H1 (cell line): Measurements from ENCODE around the gene ARSB. TPM values are rescaled to one million over a fixed set of nuclear protein-coding genes. Genes with fewer than 3 reads are reported as not detected.

Source experiments
- CTCF ChIA-PET: fragments of 300-600 bp; sonication (Branson Sonifier 250); formaldehyde crosslinking; loops from one replicate; lab custom pipeline; 2021; ENCODE audit not compliant: partially characterized antibody; lab: Charles Lee
- POLR2A ChIA-PET: fragments of 300-600 bp; sonication (Branson Sonifier 250); formaldehyde crosslinking; loops from one replicate; lab custom pipeline; 2021; ENCODE audit warnings: inconsistent platforms; ENCODE audit not compliant: partially characterized antibody; lab: Charles Lee
- DNase-seq, 2 experiments: peaks; one replicate each; pipeline versions ENCODE4 v3.0.0 to v3.0.0-alpha.2; 2010 to 2022; ENCODE audit warnings: low spot score in 2 of 2, low read depth in 1 of 2, mixed read lengths in 1 of 2
- FAIRE-seq: peaks from 2 replicates; lab custom pipeline; 2011; peaks lifted over from hg19 to GRCh38; lab: Jason Lieb, UNC
- H2AFZ ChIP-seq: 2 replicates; pipeline ENCODE4 v1.8.1; 2012; ENCODE audit warnings: low read length, inconsistent platforms
- H2AK5ac ChIP-seq: 2 replicates; pipeline ENCODE4 v1.6.1; 2013; ENCODE audit warnings: low read depth, low read length
- H2BK120ac ChIP-seq: replicated peaks from 2 replicates; pipeline ENCODE3; 2013; ENCODE audit warnings: low read depth, low read length, inconsistent platforms
- H2BK12ac ChIP-seq: 2 replicates; pipeline ENCODE4 v1.6.1; 2013; ENCODE audit warnings: low read depth, low read length
- H2BK15ac ChIP-seq: 2 replicates; pipeline ENCODE4 v1.6.1; 2013; ENCODE audit warnings: low read length
- H2BK20ac ChIP-seq: 2 replicates; pipeline ENCODE4 v1.6.1; 2013; ENCODE audit warnings: low read length
- H2BK5ac ChIP-seq: 2 replicates; pipeline ENCODE4 v1.6.1; 2013; ENCODE audit warnings: low read depth, low read length
- H3K14ac ChIP-seq: 2 replicates; pipeline ENCODE4 v1.6.1; 2013; ENCODE audit warnings: inconsistent platforms; ENCODE audit not compliant: insufficient read length
- H3K18ac ChIP-seq: 2 replicates; pipeline ENCODE4 v1.6.1; 2013; ENCODE audit warnings: low read length; ENCODE audit errors: extremely low read depth
- H3K23ac ChIP-seq: 2 replicates; pipeline ENCODE4 v1.6.1; 2013; ENCODE audit warnings: inconsistent platforms; ENCODE audit not compliant: insufficient read length
- H3K23me2 ChIP-seq: 2 replicates; pipeline ENCODE4 v1.6.1; 2013; ENCODE audit warnings: low read depth, low read length
- H3K27ac ChIP-seq: 2 replicates; pipeline ENCODE4 v1.6.1; 2011; ENCODE audit warnings: low read depth, low read length, inconsistent platforms
- H3K27me3 ChIP-seq, 4 experiments: replicated peaks in 1 of 4; 1 replicate in 1 of 4; 2 replicates in 3 of 4; pipeline versions ENCODE4 v1.6.1 to v1.8.1; 2011 to 2013; ENCODE audit warnings: low read length in 3 of 4, mild to moderate bottlenecking in 3 of 4, inconsistent platforms in 2 of 4, mixed read lengths in 2 of 4, moderate library complexity in 1 of 4; ENCODE audit not compliant: control insufficient read depth in 3 of 4, insufficient read depth in 3 of 4; ENCODE audit errors: extremely low read depth in 1 of 4
- H3K36me3 ChIP-seq, 4 experiments: 2 replicates each; pipeline versions ENCODE4 v1.6.1 to v1.8.1; 2011 to 2013; ENCODE audit warnings: mild to moderate bottlenecking in 4 of 4, low read length in 3 of 4, moderate library complexity in 2 of 4, control low read depth in 1 of 4, inconsistent platforms in 1 of 4; ENCODE audit not compliant: insufficient read depth in 4 of 4, control insufficient read depth in 2 of 4
- H3K4ac ChIP-seq: replicated peaks from 2 replicates; pipeline ENCODE3; 2013; ENCODE audit warnings: low read length, low read depth, mixed read lengths, inconsistent platforms; ENCODE audit not compliant: insufficient read length
- H3K4me1 ChIP-seq, 4 experiments: replicated peaks in 1 of 4; 1 replicate in 1 of 4; 2 replicates in 3 of 4; pipeline versions ENCODE4 v1.6.1 to v1.8.1; 2011 to 2013; ENCODE audit warnings: low read length in 3 of 4, inconsistent platforms in 2 of 4, mixed read lengths in 1 of 4; ENCODE audit not compliant: insufficient read depth in 4 of 4, control insufficient read depth in 3 of 4
- H3K4me2 ChIP-seq, 2 experiments: 2 replicates each; pipeline versions ENCODE4 v1.6.1 to v1.8.1; 2011 to 2013; ENCODE audit warnings: low read depth in 2 of 2, low read length in 2 of 2, control low read depth in 1 of 2, inconsistent platforms in 1 of 2, mild to moderate bottlenecking in 1 of 2; ENCODE audit not compliant: insufficient read depth in 1 of 2
- H3K4me3 ChIP-seq, 4 experiments: fragments of 200-600, 300-600 bp in 1 of 4; sonication (generic), shearing (Covaris generic), sonication (Bioruptor Twin) in 1 of 4; 2 replicates each; pipeline versions ENCODE4 v1.5.1 to v1.8.1; 2011 to 2016; ENCODE audit warnings: low read length in 4 of 4, low read depth in 3 of 4, control low read depth in 2 of 4, inconsistent platforms in 2 of 4, mild to moderate bottlenecking in 2 of 4, mixed read lengths in 1 of 4, moderate library complexity in 1 of 4; ENCODE audit not compliant: insufficient read depth in 2 of 4; ENCODE audit errors: extremely low read depth in 1 of 4
- H3K56ac ChIP-seq: replicated peaks from 2 replicates; pipeline ENCODE3; 2013; ENCODE audit warnings: low read depth, mild to moderate bottlenecking, mixed read lengths, low read length, inconsistent platforms; ENCODE audit not compliant: insufficient read length
- H3K79me1 ChIP-seq: 2 replicates; pipeline ENCODE4 v1.6.1; 2013; ENCODE audit warnings: low read depth, low read length, control low read depth
- H3K79me2 ChIP-seq, 2 experiments: 2 replicates each; pipeline versions ENCODE4 v1.6.1 to v1.8.1; 2012 to 2013; ENCODE audit warnings: low read length in 2 of 2, mild to moderate bottlenecking in 2 of 2, inconsistent platforms in 1 of 2; ENCODE audit not compliant: insufficient read depth in 2 of 2, control insufficient read depth in 1 of 2
- H3K9ac ChIP-seq, 4 experiments: replicated peaks in 1 of 4; 1 replicate in 1 of 4; 2 replicates in 3 of 4; pipeline versions ENCODE4 v1.6.1 to v1.8.1; 2011 to 2013; ENCODE audit warnings: low read depth in 3 of 4, low read length in 3 of 4, control low read depth in 2 of 4, mild to moderate bottlenecking in 2 of 4, moderate library complexity in 2 of 4, inconsistent platforms in 1 of 4; ENCODE audit errors: extremely low read depth in 1 of 4
- H3K9me3 ChIP-seq, 2 experiments: 2 replicates each; pipeline versions ENCODE4 v1.6.1 to v1.8.1; 2012 to 2013; ENCODE audit warnings: mild to moderate bottlenecking in 2 of 2, moderate library complexity in 2 of 2, control low read depth in 1 of 2, inconsistent platforms in 1 of 2, low read depth in 1 of 2, low read length in 1 of 2, mixed read lengths in 1 of 2; ENCODE audit not compliant: insufficient read depth in 2 of 2
- H4K20me1 ChIP-seq, 2 experiments: replicated peaks in 1 of 2; 2 replicates each; pipeline versions ENCODE3 to v1.8.1; 2011 to 2013; ENCODE audit warnings: inconsistent platforms in 2 of 2, low read length in 2 of 2, mild to moderate bottlenecking in 1 of 2; ENCODE audit not compliant: insufficient read depth in 2 of 2, control insufficient read depth in 1 of 2
- H4K5ac ChIP-seq: 2 replicates; pipeline ENCODE4 v1.6.1; 2013; ENCODE audit warnings: low read length, low read depth, mixed read lengths, inconsistent platforms; ENCODE audit not compliant: insufficient read length
- H4K8ac ChIP-seq: 2 replicates; pipeline ENCODE4 v1.8.0; 2013; ENCODE audit warnings: mild to moderate bottlenecking, moderate library complexity, low read length, inconsistent platforms; ENCODE audit not compliant: insufficient read depth; ENCODE audit errors: extremely low read depth
- H4K91ac ChIP-seq: replicated peaks from 2 replicates; pipeline ENCODE3; 2013; ENCODE audit warnings: low read length, mixed read lengths, inconsistent platforms; ENCODE audit not compliant: insufficient read length
- ATF2 ChIP-seq: IDR thresholded peaks from 2 replicates; pipeline ENCODE4 v1.6.1; 2012; ENCODE audit warnings: low read length, inconsistent platforms
- BACH1 ChIP-seq: IDR thresholded peaks from 2 replicates; pipeline ENCODE4 v1.6.1; 2012; ENCODE audit warnings: low read length, improper control_type of control experiment
- CBX8 ChIP-seq: fragments of 300-800, 300-1000 bp; sonication (generic); IDR thresholded peaks from 2 replicates; pipeline ENCODE4 v1.7.1; 2016; ENCODE audit warnings: low read depth, low read length, borderline replicate concordance
- CREB1 ChIP-seq: IDR thresholded peaks from 2 replicates; pipeline ENCODE4 v1.6.1; 2012; ENCODE audit warnings: inconsistent platforms
- EP300 ChIP-seq, 2 experiments: IDR thresholded peaks; 1 replicate in 1 of 2; 2 replicates in 1 of 2; pipeline ENCODE4 v1.6.1; 2011 to 2012; ENCODE audit warnings: low read depth in 2 of 2, low read length in 2 of 2, mild to moderate bottlenecking in 2 of 2, borderline replicate concordance in 1 of 2, inconsistent platforms in 1 of 2, moderate library complexity in 1 of 2
- HDAC2 ChIP-seq, 2 experiments: fragments of 300-600 bp in 1 of 2; sonication (generic) in 1 of 2; IDR thresholded peaks; 2 replicates each; pipeline ENCODE4 v1.6.1; 2011 to 2012; ENCODE audit warnings: low read depth in 2 of 2, low read length in 2 of 2, mild to moderate bottlenecking in 2 of 2, moderate library complexity in 2 of 2, borderline replicate concordance in 1 of 2, inconsistent platforms in 1 of 2
- KDM1A ChIP-seq: fragments of 200-600, 300-600 bp; sonication (generic); IDR thresholded peaks from 2 replicates; pipeline ENCODE4 v1.7.1; 2016; ENCODE audit warnings: mild to moderate bottlenecking, low read length, borderline replicate concordance
- SIRT6 ChIP-seq: IDR thresholded peaks from one replicate; pipeline ENCODE4 v1.7.1; 2012; ENCODE audit warnings: low read length, inconsistent platforms
- SP2 ChIP-seq: IDR thresholded peaks from 2 replicates; pipeline ENCODE4 v1.6.1; 2012; ENCODE audit warnings: mild to moderate bottlenecking, low read length, inconsistent platforms
- TAF1 ChIP-seq: IDR thresholded peaks from 2 replicates; pipeline ENCODE4 v1.6.1; 2011; ENCODE audit warnings: mild to moderate bottlenecking, low read depth, low read length
- TAF7 ChIP-seq: optimal IDR thresholded peaks from 2 replicates; pipeline ENCODE3; 2011; ENCODE audit warnings: low read depth, mild to moderate bottlenecking, inconsistent platforms, low read length, moderate library complexity, borderline replicate concordance
- TBP ChIP-seq: IDR thresholded peaks from 2 replicates; pipeline ENCODE4 v1.6.1; 2011; ENCODE audit warnings: low read depth, low read length, improper control_type of control experiment
- WGBS, 2 experiments: shearing (Covaris generic) in 1 of 2; methylation state at CpG; one replicate each; pipeline versions ENCODE4 v1.1.6 to v1.1.7; 2013 to 2015; ENCODE audit warnings: low lambda C conversion rate in 2 of 2, mixed read lengths in 2 of 2, inconsistent platforms in 1 of 2, low coverage in 1 of 2, missing lambda C conversion rate in 1 of 2; ENCODE audit not compliant: insufficient replicate concordance in 2 of 2, insufficient coverage in 1 of 2, insufficient read length in 1 of 2; ENCODE audit errors: extremely low coverage in 1 of 2, missing lambda C conversion rate in 1 of 2; 5-methylcytosine and 5-hydroxymethylcytosine counted together
- polyA plus RNA-seq, 7 experiments: library from polyadenylated mRNA; depleted of rRNA in 3 of 7; stranded (reverse) in 5 of 7; unstranded in 2 of 7; fragments of >200 nt in 5 of 7; fragments of 200-250 nt in 2 of 7; gene quantifications; 1 replicate in 5 of 7; 2 replicates in 1 of 7; 4 replicates in 1 of 7; pipeline versions ENCODE4 v1.2.1 to v1.2.3, GENCODE V29; 2011 to 2013; ENCODE audit warnings: missing spikeins in 2 of 7, mixed read lengths in 2 of 7
- total RNA-seq: library from RNA; stranded (reverse); fragmentation: NEBNext Ultra II Directional; extraction: Animal tissue kit (Norgen Biotek cat#: 25700); gene quantifications from 2 replicates; pipeline ENCODE4 v1.2.1, GENCODE V29; 2021

The ARSB gene
- total and polyA plus RNA-seq, 2 of the 8 experiments (the other 6 are each of a cell fraction or from before 2014, with no cell fraction given), result 6.4 to 13.9 TPM

GRCh38 chr5:78768781-78769380, 216.2 kb downstream of the ARSB start:
- Histone ChIP-seq H3K79me2 (no peaks in the 10 kb centered on the region), H2BK20ac (no peak overlapping the region), H2BK12ac (no peak overlapping the region), H3K36me3 (no peaks in the 10 kb centered on the region), H2BK120ac (no peak overlapping the region), H3K4me1 (peaks cover 0 to 3% (median 0%) of the 10 kb centered on the region in 4 experiments; a peak in 2 of 7 replicates), H3K23me2 (no peaks in the 10 kb centered on the region), H4K91ac (no peak overlapping the region), H2AFZ (no peak overlapping the region), H4K20me1 (no peaks in the 10 kb centered on the region), H2BK5ac (no peak overlapping the region), H3K27me3 (peaks cover 0 to 2% (median 0%) of the 10 kb centered on the region in 4 experiments; a peak in 1 of 7 replicates), H3K4me3 (no peak overlapping the region), H2BK15ac (no peak overlapping the region), H3K27ac (no peak overlapping the region), H3K9me3 (no peaks in the 10 kb centered on the region), H3K14ac (no peak overlapping the region), H3K4me2 (no peak overlapping the region), H3K23ac (no peak overlapping the region), H3K18ac (no peak overlapping the region), H3K79me1 (no peaks in the 10 kb centered on the region), H3K56ac (no peak overlapping the region), H4K8ac (no peak overlapping the region), H3K4ac (no peak overlapping the region), H4K5ac (no peak overlapping the region), H3K9ac (no peak overlapping the region), H2AK5ac (no peak overlapping the region)
- DNase-seq, result no peak
- POLR2A ChIA-PET, result no interaction called here
- FAIRE-seq, result no peak
- CTCF ChIA-PET, result interaction anchor here (1.1 kb wide), 1 partner anchor 18 kb away, joined by 3 read pairs; no protein-coding TSS in a partner anchor
- 93% methylated on average over 7 of the region's 7 CpGs; no CpG with 5 or more reads in 1 of the 2 experiments for WGBS, 2 experiments
- TF ChIP-seq EP300 (IDR thresholded peaks at IDR 0.05; ENCODE audit: borderline replicate concordance in 1 of 2, low read depth in 2 of 2, low read length in 2 of 2) (no peak), TBP (no peak), SP2 (no peak), HDAC2 (IDR thresholded peaks at IDR 0.05; ENCODE audit: borderline replicate concordance in 1 of 2, low read depth in 2 of 2, low read length in 2 of 2) (no peak), TAF7 (no peak), ATF2 (no peak), SIRT6 (no peak), TAF1 (no peak), CBX8 (no peak), CREB1 (no peak), BACH1 (no peak), KDM1A (no peak)
